BLaER1 treated with 17β-estradiol and CSF1 and Interleukin-3, amounts not matched to agents 10 nM and 100 nM (cell line): ENCODE data around the gene NPY5R.

Experiments
- H3K27ac ChIP-seq, 11 experiments: shearing (Covaris generic); formaldehyde crosslinking; 2 replicates each; pipeline ENCODE4 v1.8.1; 2022
- H3K27me3 ChIP-seq, 11 experiments: shearing (Covaris generic); formaldehyde crosslinking; 2 replicates each; pipeline ENCODE4 v1.8.1; 2022
- H3K36me3 ChIP-seq, 11 experiments: shearing (Covaris generic); formaldehyde crosslinking; 2 replicates each; pipeline ENCODE4 v1.8.1; 2022
- H3K4me1 ChIP-seq, 10 experiments: shearing (Covaris generic); formaldehyde crosslinking; 2 replicates each; pipeline ENCODE4 v1.8.1; 2022
- H3K4me2 ChIP-seq, 11 experiments: shearing (Covaris generic); formaldehyde crosslinking; 2 replicates each; pipeline ENCODE4 v1.8.1; 2022
- H3K4me3 ChIP-seq, 10 experiments: shearing (Covaris generic); formaldehyde crosslinking; 2 replicates each; pipeline ENCODE4 v1.8.1; 2022
- H3K9ac ChIP-seq, 11 experiments: shearing (Covaris generic); formaldehyde crosslinking; 2 replicates each; pipeline ENCODE4 v1.8.1; 2022
- H3K9me3 ChIP-seq, 11 experiments: shearing (Covaris generic); formaldehyde crosslinking; replicated peaks in 1 of 11; 2 replicates each; pipeline ENCODE4 v1.8.1; 2022
- H4K20me1 ChIP-seq, 11 experiments: shearing (Covaris generic); formaldehyde crosslinking; 2 replicates each; pipeline ENCODE4 v1.8.1; 2022
- Cebpa-rat ChIP-seq, 11 experiments: shearing (Covaris generic); IDR thresholded peaks; 2 replicates each; pipeline ENCODE4 v1.8.1; 2022

Gene NPY5R

GRCh38 chr4:163398238-163398637 is 54.5 kb downstream of the NPY5R start:
- Histone ChIP-seq H3K4me3 (no peak overlapping the region), H3K36me3 (no peaks in the 10 kb centered on the region), H3K4me2 (no peak overlapping the region), H3K27me3 (no peaks in the 10 kb centered on the region), H3K27ac (no peak overlapping the region), H3K9ac (no peak overlapping the region), H3K4me1 (peaks cover 0 to 16% (median 0%) of the 10 kb centered on the region in 10 experiments; a peak in 4 of 20 replicates), H4K20me1 (no peaks in the 10 kb centered on the region), H3K9me3 (no peaks in the 10 kb centered on the region)
- TF ChIP-seq Cebpa-rat (IDR thresholded peaks at IDR 0.05) = no peak

DNA sequence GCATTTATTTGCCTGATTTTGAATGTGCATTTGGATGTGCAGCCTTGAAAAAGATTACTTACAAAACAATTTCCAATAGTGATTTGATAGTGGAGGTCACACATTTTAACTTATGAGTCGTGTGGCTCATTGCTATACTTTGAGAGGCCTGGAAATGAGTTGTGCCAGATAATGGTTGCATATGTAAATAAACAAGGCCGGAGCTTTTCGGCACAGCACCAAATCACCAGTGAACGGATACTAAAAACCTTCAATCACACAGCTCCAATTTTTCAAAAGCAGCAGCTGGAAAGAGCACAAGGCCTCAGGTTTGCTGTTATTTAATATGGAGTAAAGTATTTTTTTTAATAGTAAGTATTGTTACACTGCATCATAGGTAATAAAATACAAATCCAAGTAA is 57.2 kb downstream of the NPY5R start:
- no peak for TF ChIP-seq Cebpa-rat (IDR thresholded peaks at IDR 0.05)
- Histone ChIP-seq H3K36me3 (no peaks in the 10 kb centered on the region), H3K27ac (no peak overlapping the region), H4K20me1 (no peaks in the 10 kb centered on the region), H3K9ac (no peak overlapping the region), H3K27me3 (no peaks in the 10 kb centered on the region), H3K9me3 (no peaks in the 10 kb centered on the region), H3K4me2 (no peak overlapping the region), H3K4me1 (peaks cover 0 to 26% (median 0%) of the 10 kb centered on the region in 10 experiments; a peak in 4 of 20 replicates), H3K4me3 (no peak overlapping the region)
